ENCODE data around the gene RIPOR3.
A peak's percentile ranks its signal among the peaks of the same experiment; 100 is the strongest.

RIPOR3 gene

GRCh38 chr20:50561379-50562078 is 129.8 kb downstream of the RIPOR3 start:
- Mint-ChIP-seq H3K4me3 (peak overlapping the region; percentile 79), H3K36me3 (peaks cover 7% of the 10 kb centered on the region), H3K27me3 (no peaks in the 10 kb centered on the region), H3K9me3 (ENCODE audit: low read depth) (no peaks in the 10 kb centered on the region), H3K27ac (peak overlapping the region; percentile 98), H3K4me1 (ENCODE audit: low read depth) (peaks cover 54% of the 10 kb centered on the region)

DNA sequence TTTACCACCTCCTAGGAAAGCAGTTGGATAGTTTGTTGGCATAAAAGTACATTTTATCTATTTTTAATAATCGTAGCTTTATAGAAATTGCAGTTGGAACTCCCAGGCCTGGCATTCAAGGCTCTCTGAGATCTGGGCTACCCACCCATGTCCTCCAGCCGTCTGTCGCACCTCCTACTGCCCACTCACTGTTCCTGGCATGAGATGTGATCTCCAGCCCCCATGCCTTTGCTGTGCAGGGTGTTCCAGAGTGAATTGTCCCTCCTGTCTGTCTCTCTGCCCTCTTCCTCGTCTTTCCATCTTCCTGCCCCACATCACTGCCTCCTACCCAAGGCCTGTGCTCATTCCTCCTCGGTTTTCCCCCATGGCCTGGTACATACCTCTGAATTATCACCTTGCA is 130.5 kb downstream of the RIPOR3 start:
- H3K27ac Mint-ChIP-seq, result peak overlapping the region; percentile 98
- H3K27me3 Mint-ChIP-seq, result no peaks in the 10 kb centered on the region
- no peaks in the 10 kb centered on the region for H3K9me3 Mint-ChIP-seq (ENCODE audit: low read depth)
- peaks cover 7% of the 10 kb centered on the region for H3K36me3 Mint-ChIP-seq
- H3K4me3 Mint-ChIP-seq, result peak overlapping the region; percentile 79
- H3K4me1 Mint-ChIP-seq (ENCODE audit: low read depth), result peaks cover 57% of the 10 kb centered on the region

- peak overlapping the region; percentile 85 for H3K27ac Mint-ChIP-seq
- no peaks in the 10 kb centered on the region for H3K27me3 Mint-ChIP-seq
- peaks cover 7% of the 10 kb centered on the region for H3K36me3 Mint-ChIP-seq
- peaks cover 59% of the 10 kb centered on the region for H3K4me1 Mint-ChIP-seq (ENCODE audit: low read depth)
- H3K4me3 Mint-ChIP-seq, result peak overlapping the region; percentile 12
- H3K9me3 Mint-ChIP-seq (ENCODE audit: low read depth), result no peaks in the 10 kb centered on the region
Measured at GRCh38 chr20:50559856-50560638, 131.3 kb downstream of the RIPOR3 start.

GRCh38 chr20:50559149-50559548 is 132.2 kb downstream of the RIPOR3 start:
- Mint-ChIP-seq H3K9me3 (ENCODE audit: low read depth) (no peaks in the 10 kb centered on the region), H3K27me3 (no peaks in the 10 kb centered on the region), H3K27ac (peak overlapping the region; percentile 85), H3K36me3 (peaks cover 7% of the 10 kb centered on the region), H3K4me1 (ENCODE audit: low read depth) (peaks cover 52% of the 10 kb centered on the region), H3K4me3 (no peak overlapping the region)

DNA sequence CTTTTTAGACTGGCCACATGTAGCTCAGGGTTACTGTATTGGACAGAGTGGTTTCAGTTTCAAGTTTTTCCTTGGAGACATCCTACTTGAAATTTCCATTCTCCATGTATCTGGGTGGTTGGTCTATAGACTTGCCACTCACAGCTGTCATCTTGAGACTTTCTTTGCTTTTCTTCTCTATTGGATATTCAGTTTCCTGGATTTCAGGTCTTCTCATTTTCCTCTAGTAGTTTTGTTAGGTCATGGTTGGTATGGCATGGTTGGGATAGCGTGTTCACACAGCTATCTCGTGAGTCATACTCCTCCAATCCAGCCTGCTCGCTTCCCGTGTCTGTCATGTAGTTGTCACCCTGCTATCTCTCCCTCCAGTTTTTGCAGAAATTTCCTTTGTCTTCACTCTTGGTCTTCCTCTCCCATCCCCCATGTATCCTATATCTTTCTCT is 132.8 kb downstream of the RIPOR3 start:
- no peaks in the 10 kb centered on the region for H3K9me3 Mint-ChIP-seq (ENCODE audit: low read depth)
- peaks cover 48% of the 10 kb centered on the region for H3K4me1 Mint-ChIP-seq (ENCODE audit: low read depth)
- no peak overlapping the region for H3K4me3 Mint-ChIP-seq
- H3K36me3 Mint-ChIP-seq, result peaks cover 7% of the 10 kb centered on the region
- peak overlapping the region; percentile 67 for H3K27ac Mint-ChIP-seq
- no peaks in the 10 kb centered on the region for H3K27me3 Mint-ChIP-seq

GRCh38 chr20:50557549-50558134 is 133.7 kb downstream of the RIPOR3 start:
- H3K4me1 Mint-ChIP-seq (ENCODE audit: low read depth), result peaks cover 41% of the 10 kb centered on the region
- no peaks in the 10 kb centered on the region for H3K9me3 Mint-ChIP-seq (ENCODE audit: low read depth)
- peaks cover 4% of the 10 kb centered on the region for H3K36me3 Mint-ChIP-seq
- peak overlapping the region; percentile 59 for H3K27ac Mint-ChIP-seq
- no peaks in the 10 kb centered on the region for H3K27me3 Mint-ChIP-seq
- H3K4me3 Mint-ChIP-seq, result no peak overlapping the region

DNA sequence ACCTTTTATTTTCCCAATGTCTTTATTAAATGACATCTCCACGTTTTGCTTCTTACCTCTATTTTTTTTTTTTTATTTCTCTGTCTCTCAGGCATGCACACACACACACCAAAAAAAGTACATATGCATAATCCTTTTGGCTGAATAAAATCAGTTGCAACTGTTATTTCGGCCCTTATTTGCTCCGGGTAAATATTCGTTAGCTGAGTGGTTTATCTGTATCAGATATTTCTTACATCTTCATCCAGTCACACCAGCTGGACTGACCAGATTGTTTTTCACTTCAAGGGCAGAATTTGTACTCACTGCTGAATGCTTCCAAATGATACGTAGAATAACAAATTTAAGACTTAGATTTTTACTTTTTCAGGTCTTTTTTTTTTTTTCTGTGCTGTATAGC is 135.7 kb downstream of the RIPOR3 start:
- H3K36me3 Mint-ChIP-seq, result no peaks in the 10 kb centered on the region
- H3K9me3 Mint-ChIP-seq (ENCODE audit: low read depth), result no peaks in the 10 kb centered on the region
- no peak overlapping the region for H3K4me3 Mint-ChIP-seq
- no peaks in the 10 kb centered on the region for H3K27me3 Mint-ChIP-seq
- peak overlapping the region; percentile 67 for H3K27ac Mint-ChIP-seq
- peaks cover 24% of the 10 kb centered on the region for H3K4me1 Mint-ChIP-seq (ENCODE audit: low read depth)

- Mint-ChIP-seq H3K9me3 (ENCODE audit: low read depth) (no peaks in the 10 kb centered on the region), H3K27ac (no peak overlapping the region), H3K4me3 (no peak overlapping the region), H3K27me3 (no peaks in the 10 kb centered on the region), H3K36me3 (no peaks in the 10 kb centered on the region), H3K4me1 (ENCODE audit: low read depth) (peaks cover 31% of the 10 kb centered on the region)
Measured at GRCh38 chr20:50554694-50555579, 136.4 kb downstream of the RIPOR3 start.

DNA sequence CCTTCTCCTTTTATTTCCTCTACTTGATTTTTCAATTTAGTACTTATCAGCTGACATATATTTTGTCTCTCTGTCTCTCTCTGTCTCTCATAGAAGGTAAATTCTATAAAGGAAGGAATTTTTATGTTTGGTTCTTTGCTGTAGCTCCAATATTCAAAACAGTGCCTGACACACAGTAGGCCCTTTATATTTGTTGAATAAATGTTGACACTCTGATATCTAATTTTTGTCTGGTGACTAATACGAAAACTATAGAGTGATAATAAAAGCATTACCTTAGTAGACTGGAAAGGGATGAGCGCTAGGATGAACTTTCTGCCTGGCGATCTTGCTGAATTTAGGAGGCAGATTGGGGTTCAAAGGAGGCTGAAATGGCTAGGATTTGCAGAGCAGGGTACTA is 138.4 kb downstream of the RIPOR3 start:
- no peaks in the 10 kb centered on the region for H3K36me3 Mint-ChIP-seq
- peaks cover 27% of the 10 kb centered on the region for H3K4me1 Mint-ChIP-seq (ENCODE audit: low read depth)
- no peak overlapping the region for H3K4me3 Mint-ChIP-seq
- H3K9me3 Mint-ChIP-seq (ENCODE audit: low read depth), result no peaks in the 10 kb centered on the region
- H3K27ac Mint-ChIP-seq, result no peak overlapping the region
- no peaks in the 10 kb centered on the region for H3K27me3 Mint-ChIP-seq

DNA sequence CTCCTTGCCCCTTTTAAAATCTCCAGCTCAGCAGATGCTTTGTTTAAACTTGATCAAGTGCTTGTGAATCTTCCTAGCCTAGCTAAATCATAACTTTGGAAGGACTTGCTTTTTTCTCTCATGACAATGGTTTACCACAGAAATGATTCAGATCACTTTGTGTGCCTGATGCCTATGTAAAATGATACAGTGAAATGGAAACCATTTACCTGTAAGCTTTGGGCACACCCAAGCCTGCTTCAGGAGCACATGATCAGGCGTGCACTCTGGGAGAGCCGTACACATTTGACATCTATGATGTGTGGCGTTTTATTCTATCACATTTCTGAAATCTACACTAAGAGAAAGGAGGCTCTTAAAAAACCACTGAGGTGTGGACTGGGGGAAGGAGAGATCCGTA is 140.1 kb downstream of the RIPOR3 start:
- no peaks in the 10 kb centered on the region for H3K9me3 Mint-ChIP-seq (ENCODE audit: low read depth)
- no peak overlapping the region for H3K27ac Mint-ChIP-seq
- H3K4me3 Mint-ChIP-seq, result no peak overlapping the region
- H3K4me1 Mint-ChIP-seq (ENCODE audit: low read depth), result peaks cover 32% of the 10 kb centered on the region
- peaks cover under 1% of the 10 kb centered on the region for H3K36me3 Mint-ChIP-seq
- H3K27me3 Mint-ChIP-seq, result no peaks in the 10 kb centered on the region

DNA sequence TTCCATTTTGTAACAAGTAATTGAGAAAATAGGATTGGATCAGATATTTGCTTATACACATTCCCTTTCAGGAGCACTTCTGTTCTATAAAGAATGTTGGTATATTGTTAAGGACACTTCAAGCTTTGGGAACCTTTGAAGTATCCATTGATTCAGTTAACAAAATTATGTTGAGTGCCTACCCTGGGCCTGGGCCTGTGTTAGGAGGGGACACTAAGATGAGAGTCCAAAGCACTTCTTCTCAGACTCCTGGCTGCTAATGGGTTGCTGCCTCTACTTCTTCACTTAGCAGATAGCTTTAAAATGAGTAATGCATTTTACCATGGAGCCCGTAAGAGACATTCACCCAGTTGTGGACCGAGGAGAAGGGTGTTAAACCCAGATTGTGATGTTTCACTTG is 140.8 kb downstream of the RIPOR3 start:
- Mint-ChIP-seq H3K36me3 (peaks cover 2% of the 10 kb centered on the region), H3K27me3 (no peaks in the 10 kb centered on the region), H3K9me3 (ENCODE audit: low read depth) (no peaks in the 10 kb centered on the region), H3K4me1 (ENCODE audit: low read depth) (peaks cover 34% of the 10 kb centered on the region), H3K4me3 (no peak overlapping the region), H3K27ac (peak overlapping the region; percentile 12)

GRCh38 chr20:50548396-50548795 is 142.9 kb downstream of the RIPOR3 start:
- Mint-ChIP-seq H3K4me3 (no peak overlapping the region), H3K4me1 (ENCODE audit: low read depth) (peaks cover 44% of the 10 kb centered on the region), H3K9me3 (ENCODE audit: low read depth) (no peaks in the 10 kb centered on the region), H3K27ac (no peak overlapping the region), H3K27me3 (no peaks in the 10 kb centered on the region), H3K36me3 (peaks cover 4% of the 10 kb centered on the region)

DNA sequence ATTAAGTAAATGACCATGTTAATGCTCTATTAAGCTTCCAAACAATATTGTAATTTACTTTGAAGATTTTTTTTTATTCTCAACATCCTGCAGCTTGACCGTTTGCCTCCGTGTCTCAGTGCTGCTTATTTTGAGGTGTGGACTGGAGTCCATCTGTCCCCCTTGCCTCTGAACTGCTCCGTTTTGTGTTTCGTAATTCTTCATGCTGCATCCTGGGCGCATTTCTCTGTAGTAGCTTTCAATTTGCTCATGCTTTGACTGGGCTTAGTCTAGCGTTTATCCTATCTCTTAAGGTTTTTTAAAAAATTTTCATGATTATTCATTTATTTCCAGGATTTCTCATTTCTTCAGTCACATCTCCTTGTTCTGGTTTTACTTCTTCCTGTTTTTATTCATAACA is 143.4 kb downstream of the RIPOR3 start:
- Mint-ChIP-seq H3K4me3 (no peak overlapping the region), H3K27ac (peak overlapping the region; percentile 30), H3K27me3 (no peaks in the 10 kb centered on the region), H3K4me1 (ENCODE audit: low read depth) (peaks cover 48% of the 10 kb centered on the region), H3K36me3 (peaks cover 4% of the 10 kb centered on the region), H3K9me3 (ENCODE audit: low read depth) (no peaks in the 10 kb centered on the region)

GRCh38 chr20:50546729-50547314 is 144.5 kb downstream of the RIPOR3 start:
- Mint-ChIP-seq H3K27ac (peak overlapping the region; percentile 87), H3K4me3 (peak overlapping the region; percentile 54), H3K4me1 (ENCODE audit: low read depth) (peaks cover 59% of the 10 kb centered on the region), H3K27me3 (no peaks in the 10 kb centered on the region), H3K36me3 (peaks cover 4% of the 10 kb centered on the region), H3K9me3 (ENCODE audit: low read depth) (no peaks in the 10 kb centered on the region)
